A549 (cell line): Measurements from ENCODE around the gene CCDC73.

Experiments
- CTCF ChIP-seq: fragments of >200 bp; sonication (Bioruptor Twin); formaldehyde crosslinking; IDR thresholded peaks from 3 replicates; pipeline ENCODE4 v1.5.1; 2016
- MAX ChIP-seq: IDR thresholded peaks from 2 replicates; pipeline ENCODE4 v1.6.1; 2012
- POLR2A ChIP-seq: IDR thresholded peaks from 2 replicates; pipeline ENCODE4 v1.6.1; 2012; ENCODE audit warnings: mild to moderate bottlenecking, low read length
- RAD21 ChIP-seq, 2 experiments: fragments of >200 bp in 1 of 2; sonication (Bioruptor Twin) in 1 of 2; formaldehyde crosslinking in 1 of 2; IDR thresholded peaks in 1 of 2; conservative IDR thresholded peaks in 1 of 2; 2 replicates in 1 of 2; 3 replicates in 1 of 2; pipeline ENCODE4 v1.6.1; 2012 to 2018; ENCODE audit warnings: inconsistent platforms in 1 of 2
- REST ChIP-seq: fragments of 200-600 bp; sonication (generic); IDR thresholded peaks from 2 replicates; pipeline ENCODE4 v1.6.1; 2016; ENCODE audit warnings: antibody characterized with exemption, mild to moderate bottlenecking, moderate library complexity
- TF ChIP-seq, protein P1 (sequence below): IDR thresholded peaks from 2 replicates; pipeline ENCODE4 v1.6.1; 2012; ENCODE audit warnings: low read depth, borderline replicate concordance

DNA sequence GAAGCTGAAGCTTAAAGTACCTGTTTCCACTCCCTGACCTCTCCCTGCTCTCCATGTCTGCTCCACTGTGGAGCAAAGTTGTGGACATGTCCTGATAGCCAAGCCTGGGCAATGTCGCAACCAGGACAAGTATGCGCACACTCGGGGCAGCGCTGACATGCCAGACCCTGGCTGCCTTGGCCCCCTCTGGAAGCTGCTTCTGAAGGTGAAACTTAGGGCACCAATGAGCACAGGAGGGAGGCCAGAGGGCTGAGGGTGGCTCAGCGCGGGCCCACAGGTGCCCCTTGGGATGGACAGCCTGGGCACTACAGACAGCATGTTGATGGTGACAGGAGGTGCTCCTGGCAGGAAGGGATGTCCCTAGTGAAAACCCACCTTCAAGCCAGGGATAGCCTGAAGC lies 90.2 kb downstream of the CCDC73 start:
- TF ChIP-seq POLR2A (no peak), CTCF (no peak), RAD21 (conservative IDR thresholded peaks at IDR 0.05 in 1 of 2, IDR thresholded peaks at IDR 0.05 in 1 of 2) (no peak), REST (no peak), MAX (no peak)
- TF ChIP-seq, protein P1, sequence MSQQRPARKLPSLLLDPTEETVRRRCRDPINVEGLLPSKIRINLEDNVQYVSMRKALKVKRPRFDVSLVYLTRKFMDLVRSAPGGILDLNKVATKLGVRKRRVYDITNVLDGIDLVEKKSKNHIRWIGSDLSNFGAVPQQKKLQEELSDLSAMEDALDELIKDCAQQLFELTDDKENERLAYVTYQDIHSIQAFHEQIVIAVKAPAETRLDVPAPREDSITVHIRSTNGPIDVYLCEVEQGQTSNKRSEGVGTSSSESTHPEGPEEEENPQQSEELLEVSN: no peak
